HG02763 (cell line): ENCODE data around the gene INHBB.

Source experiments
- ATAC-seq: cut with Tn5 transposase; IDR thresholded peaks from one replicate; pipeline ENCODE4 v1.9.1; 2021; ENCODE audit warnings: mild to moderate bottlenecking, moderate library complexity; ENCODE audit not compliant: unreplicated experiment

The INHBB gene

DNA sequence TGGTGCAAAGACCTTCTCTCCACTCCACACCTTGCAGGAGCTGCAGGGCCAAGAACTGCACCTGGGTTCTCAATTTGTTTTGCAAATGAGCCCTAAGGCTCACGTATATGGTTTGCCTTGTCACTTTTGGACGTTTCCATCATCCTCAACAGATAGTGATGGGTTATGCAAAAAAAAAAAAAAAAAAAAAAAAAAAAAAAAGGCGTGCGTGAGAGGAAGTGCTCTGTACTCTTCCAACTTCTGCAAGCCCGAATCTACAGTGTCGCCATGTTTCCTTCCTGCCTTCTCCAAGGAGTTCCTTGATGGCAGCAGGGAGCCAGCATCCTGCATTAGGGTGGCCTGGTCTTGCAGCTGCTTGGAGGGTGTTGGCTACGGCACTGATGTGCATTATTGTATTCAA, 4.0 kb upstream of the INHBB start:
- ATAC-seq, result no peak

DNA sequence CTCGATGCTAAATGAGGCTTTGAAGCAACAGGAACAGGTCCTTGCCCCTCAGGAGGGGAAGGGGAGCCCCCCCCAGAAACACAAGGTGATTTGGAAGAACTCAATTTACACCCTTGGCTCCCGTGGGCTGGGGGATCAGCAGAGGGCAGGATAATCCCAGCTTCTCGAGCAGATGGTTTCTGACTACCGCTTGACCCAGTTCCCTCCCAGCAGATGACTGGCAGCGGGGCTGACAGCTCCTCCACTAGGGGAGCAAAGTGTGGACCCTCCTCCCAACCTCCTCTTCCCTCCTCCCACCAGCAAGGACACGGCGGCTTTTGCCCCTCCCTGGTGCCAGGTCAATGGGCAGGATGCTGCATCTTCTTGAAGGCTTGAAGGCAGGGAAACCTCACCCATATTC, 3.5 kb upstream of the INHBB start:
- no peak for ATAC-seq

DNA sequence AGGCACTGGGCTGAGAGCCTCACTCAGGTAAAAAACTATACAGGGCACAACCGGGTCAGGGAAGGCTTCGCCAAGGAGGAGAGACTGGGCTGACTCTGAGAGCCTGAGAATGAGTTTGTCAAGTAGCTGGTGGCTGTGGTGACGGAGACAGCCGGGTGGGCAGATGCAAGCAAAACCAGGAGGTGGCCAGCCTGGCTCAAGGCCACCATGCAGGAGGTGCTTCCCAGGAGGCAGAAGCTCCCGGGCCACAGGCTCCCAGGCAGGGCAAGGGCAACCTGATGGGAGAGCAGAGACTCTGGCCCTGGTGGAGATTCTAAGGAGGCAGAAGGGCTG, 2.9 kb upstream of the INHBB start:
- no peak for ATAC-seq

DNA sequence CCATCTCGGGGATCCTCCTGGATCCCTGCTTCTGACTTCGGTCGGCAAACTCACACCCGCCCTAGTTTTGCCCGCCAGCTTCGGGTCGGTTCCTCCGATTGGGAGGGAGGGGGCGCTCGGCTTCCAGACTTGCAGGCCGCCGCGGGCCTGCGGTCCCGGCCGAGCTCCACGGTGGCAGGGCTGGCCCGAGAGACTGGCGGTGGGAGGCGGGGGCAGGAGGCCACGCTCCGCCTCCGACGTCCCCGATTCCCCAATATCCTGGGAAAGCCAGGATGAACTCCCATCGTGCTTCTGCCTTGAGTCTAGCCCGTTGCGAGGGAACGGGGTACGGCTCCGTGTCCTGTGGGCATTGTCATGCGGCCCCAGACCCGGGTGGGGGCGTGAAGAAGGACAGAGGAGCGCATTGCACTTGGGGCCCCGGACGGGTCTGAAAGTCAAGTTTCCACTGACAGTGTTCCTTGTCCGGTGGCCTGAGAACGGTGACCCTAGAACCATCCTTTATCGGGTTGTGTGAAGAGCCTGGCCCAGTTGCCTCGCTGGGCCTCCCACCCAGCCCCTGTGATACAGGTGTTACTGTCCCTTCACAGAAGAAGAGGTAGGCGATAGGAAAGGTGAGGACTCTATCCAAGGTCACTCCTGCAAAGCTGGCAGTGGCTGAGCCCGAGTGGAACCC, 2.4 kb upstream of the INHBB start:
- ATAC-seq, result no peak

DNA sequence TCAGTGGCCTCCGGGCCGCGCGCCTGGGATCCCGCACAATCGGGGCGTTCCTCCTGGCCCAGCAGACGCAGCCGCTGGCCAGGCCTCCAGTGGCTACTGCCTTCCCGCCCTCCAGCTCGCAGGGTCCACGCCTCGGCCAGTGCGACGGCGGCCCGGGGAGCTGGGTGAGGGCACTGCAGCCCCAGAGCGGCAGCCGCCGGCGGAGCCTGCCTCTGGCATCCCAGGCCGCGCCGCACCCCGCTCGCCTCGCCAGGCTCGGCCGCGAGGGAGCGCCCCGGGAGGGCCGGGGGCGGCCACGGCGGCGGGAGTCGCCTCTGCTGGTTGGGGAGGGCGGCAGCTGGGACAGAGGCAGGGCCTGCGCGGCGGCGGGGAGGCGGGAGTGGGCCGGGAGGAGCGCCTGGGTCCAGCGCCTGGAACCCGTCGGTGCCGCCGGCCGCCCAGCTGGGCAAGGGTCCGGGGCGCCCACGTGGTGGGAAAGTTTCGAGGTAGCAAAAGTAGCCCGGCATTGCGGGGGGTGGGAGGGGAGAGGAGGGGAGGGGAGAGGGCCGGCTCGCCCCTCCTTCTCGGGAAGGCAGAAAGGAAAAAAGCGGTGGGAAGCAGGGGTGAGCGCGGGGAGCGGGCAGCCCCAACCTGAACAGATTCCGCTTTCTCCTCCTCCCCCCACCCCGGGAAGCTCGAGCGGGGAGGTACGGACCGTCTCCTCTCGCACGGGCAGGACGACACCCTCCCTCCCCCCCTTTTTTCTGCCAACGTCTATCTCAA, 1.5 kb upstream of the INHBB start:
- no peak for ATAC-seq

DNA sequence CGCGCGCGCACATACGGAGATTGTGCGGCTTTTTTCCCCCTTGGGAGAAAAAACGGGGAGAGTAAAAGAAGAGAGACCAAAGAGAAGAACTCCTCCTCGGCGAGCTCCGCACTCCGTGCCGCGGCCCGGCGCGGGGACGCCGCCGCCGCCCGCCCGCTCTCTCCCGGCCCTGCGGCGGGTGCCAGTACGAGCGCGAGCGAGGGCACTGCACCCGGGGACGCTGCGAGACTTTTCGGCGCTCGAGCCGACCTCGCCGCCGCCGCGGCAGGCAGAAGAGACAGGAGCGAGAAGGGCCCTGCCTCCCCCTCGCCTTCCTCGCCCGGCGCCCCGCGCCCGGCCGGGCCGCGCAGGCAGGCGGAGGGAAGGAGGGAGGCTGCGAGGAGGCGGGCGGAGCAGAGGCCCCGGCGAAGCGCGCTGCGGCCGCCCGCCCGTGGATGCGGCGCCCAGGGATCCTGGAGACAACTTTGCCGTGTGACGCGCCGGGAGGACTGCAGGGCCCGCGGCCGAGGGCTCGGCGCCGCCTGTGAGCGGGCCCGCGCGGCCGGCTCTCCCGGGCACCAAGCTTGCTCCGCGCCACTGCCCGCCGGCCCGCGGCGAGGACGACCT, 857 bp upstream of the INHBB start:
- ATAC-seq, result no peak

DNA sequence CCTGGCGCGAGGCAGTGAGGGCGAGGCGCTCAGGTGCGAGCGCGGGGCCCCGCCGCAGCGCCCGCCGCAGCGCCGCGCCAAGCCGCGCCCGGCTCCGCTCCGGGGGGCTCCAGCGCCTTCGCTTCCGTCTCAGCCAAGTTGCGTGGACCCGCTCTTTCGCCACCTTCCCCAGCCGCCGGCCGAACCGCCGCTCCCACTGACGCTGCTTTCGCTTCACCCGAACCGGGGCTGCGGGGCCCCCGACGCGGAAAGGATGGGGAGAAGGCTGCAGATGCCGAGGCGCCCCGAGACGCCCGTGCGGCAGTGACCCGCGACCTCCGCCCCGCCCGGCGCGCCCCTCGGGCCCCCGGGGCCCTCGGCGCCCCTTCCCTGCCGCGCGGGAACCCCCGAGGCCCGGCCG, 328 bp upstream of the INHBB start:
- ATAC-seq, result no peak

DNA sequence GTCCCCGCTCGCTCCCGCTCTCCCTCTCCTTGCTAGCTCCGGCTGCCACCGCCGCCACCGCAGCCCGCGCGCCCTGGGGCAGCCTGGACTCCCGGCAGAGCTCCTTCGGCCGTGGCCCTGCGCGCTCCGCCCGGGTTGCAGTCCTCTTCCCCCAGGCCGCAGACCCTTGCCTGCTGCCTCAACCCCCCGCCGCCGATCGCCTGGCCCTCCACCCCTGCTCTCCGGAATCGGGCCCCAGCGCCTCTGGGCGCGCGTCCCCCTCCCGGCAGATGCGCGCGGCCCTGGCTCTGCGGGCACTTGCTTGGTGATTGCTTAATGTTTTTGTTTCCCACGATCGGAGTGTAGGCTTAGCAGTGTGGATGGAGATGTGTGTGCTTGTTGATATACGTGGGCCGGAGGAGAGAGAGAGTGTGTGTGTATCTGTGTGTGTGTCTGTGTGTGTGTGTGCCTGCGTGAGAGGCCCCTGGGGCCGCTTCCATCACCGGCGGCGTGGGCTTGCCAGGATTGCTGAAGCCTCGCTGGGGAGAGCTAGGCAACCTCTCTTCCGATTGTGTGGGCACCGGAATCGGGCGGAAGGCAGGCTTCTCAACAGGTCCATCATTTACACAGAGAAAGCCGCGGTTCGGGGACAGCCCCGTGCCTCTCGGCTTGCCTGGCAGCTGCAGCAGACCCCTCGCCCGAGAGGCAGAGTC, 877 bp downstream of the INHBB start:
- ATAC-seq, result no peak

DNA sequence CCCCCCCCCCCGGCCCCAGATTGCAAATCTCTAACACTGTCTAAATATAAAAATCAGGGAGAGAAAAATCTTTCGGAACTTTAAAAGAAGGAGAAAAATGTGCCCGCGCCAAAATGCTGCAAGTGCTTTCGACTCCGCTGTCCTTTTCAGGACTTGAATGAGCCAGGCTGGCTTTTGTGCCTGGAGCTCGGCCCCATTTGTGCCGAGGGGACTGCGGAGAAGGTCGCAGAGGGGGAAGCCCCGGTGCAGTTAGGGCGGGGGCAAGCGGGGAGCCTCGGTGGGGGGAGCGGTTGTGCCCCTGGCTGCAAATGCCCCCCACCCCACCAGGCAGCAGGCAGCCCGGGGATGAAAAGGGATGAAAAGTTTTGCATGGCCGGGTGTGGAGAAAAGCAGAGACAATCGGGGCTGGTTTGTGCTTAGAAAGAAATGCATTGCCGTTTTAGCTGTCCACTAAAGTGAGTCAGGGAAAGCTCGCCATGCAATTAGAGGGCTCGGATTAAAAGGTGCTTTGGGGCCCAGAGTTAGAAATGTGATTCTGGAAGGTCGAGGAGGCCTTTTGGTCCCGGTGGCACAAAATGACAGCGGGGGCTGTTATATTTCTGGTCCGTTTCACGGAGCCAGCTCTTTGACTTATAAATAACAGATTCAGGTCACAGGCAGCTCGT, 1.6 kb downstream of the INHBB start:
- no peak for ATAC-seq

DNA sequence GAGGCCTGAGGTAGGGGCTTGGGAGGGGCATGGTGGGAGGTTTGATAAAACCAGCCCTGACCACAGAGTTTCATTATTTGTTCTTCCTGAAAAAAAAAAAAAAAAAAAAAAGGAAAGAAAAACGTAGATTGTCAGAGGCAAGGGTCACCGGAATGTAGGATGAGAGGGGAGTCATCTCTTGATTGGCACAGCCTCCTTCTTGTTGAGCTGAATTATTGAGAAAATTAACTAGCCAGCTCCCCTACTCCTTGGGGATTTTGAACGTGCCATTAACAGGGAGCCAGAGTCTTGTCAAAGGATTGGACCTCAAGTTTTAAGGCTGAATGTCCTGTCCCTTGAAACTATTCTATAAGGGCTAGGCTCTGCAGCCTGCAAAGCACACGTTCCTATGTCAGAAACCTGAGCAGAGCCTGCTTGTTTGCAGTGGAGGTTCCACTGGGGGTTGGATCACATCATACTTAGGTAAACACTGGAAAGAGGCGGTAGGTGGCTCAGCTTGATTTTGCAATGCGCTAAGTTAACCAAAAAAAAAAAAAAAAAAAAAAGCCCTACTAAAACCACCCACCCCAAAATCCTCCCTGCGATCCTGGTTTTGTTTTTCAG, 2.3 kb downstream of the INHBB start:
- no peak for ATAC-seq

DNA sequence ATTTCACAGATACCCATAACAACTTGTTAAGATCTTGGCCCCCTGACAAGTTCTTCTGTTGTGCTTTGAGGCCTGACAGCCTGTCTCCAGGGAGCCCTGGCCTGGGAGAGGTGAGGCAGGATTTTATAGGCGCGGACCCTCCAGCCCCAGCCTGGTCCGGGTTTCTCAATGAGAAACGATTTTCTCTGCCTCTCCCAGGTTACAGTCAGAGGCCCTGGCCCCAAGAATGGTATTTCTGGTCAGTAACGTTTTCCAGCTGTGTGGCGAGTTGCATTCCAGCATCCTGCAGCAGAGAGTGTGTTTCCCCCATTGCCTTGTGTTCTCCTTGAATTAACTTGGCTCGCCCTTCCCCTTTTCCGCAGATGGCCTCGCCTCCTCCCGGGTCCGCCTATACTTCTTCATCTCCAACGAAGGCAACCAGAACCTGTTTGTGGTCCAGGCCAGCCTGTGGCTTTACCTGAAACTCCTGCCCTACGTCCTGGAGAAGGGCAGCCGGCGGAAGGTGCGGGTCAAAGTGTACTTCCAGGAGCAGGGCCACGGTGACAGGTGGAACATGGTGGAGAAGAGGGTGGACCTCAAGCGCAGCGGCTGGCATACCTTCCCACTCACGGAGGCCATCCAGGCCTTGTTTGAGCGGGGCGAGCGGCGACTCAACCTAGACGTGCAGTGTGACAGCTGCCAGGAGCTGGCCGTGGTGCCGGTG, 3.0 kb downstream of the INHBB start:
- ATAC-seq, result no peak

DNA sequence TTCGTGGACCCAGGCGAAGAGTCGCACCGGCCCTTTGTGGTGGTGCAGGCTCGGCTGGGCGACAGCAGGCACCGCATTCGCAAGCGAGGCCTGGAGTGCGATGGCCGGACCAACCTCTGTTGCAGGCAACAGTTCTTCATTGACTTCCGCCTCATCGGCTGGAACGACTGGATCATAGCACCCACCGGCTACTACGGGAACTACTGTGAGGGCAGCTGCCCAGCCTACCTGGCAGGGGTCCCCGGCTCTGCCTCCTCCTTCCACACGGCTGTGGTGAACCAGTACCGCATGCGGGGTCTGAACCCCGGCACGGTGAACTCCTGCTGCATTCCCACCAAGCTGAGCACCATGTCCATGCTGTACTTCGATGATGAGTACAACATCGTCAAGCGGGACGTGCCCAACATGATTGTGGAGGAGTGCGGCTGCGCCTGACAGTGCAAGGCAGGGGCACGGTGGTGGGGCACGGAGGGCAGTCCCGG, 3.5 kb downstream of the INHBB start:
- ATAC-seq, result no peak

DNA sequence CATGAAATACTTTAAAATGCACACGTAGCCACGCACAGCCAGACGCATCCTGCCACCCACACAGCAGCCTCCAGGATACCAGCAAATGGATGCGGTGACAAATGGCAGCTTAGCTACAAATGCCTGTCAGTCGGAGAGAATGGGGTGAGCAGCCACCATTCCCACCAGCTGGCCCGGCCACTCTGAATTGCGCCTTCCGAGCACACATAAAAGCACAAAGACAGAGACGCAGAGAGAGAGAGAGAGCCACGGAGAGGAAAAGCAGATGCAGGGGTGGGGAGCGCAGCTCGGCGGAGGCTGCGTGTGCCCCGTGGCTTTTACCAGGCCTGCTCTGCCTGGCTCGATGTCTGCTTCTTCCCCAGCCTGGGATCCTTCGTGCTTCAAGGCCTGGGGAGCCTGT, 4.1 kb downstream of the INHBB start:
- no peak for ATAC-seq

DNA sequence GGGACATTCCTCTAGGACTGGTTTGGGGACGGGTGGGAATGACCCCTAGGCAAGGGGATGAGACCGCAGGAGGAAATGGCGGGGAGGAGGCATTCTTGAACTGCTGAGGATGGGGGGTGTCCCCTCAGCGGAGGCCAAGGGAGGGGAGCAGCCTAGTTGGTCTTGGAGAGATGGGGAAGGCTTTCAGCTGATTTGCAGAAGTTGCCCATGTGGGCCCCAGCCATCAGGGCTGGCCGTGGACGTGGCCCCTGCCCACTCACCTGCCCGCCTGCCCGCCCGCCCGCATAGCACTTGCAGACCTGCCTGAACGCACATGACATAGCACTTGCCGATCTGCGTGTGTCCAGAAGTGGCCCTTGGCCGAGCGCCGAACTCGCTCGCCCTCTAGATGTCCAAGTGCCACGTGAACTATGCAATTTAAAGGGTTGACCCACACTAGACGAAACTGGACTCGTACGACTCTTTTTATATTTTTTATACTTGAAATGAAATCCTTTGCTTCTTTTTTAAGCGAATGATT, 4.9 kb downstream of the INHBB start:
- no peak for ATAC-seq

DNA sequence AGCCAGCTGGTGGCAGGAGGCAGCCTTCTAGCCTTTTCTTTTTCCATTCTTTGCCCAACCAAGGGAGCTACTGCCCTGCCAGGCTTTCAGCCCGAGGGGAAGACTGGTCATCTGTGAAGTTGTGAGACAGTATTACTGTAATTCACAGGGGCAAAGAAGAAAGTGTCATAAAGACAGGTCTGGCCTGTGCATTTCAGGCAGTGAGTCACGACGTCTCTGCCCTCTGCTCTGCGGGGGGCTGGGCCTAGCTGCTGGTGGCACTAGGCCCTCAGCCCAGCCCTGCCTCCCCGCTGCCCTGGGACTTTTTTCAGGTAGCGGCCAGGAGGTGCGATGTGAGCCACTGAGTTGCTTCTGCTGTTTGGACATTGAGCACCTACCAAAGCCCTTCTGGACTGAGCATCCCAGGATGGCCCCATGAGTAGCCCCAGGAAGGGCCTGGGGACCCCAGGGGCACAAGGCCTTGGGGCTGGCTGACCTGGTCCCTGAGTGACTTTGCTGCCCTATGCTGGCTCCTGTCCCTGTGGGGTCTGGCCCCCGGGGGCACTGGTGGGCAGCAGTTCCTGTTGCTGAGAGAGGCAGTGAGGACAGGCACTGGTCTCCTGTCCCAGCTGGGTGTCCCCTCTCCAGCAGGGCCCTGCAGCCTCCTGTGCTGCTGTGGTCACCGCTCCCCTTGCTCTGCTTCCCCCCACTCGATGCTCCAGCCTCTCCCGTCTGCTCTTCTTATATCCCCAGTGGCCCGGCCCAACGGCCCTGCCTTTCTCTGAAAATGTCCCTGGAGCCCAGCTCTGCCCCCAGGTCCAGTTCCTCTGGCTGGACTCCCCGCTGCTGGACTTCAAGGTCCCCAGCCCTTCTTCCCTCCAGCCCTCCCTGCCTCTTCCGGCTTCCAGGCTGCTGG, 7.0 kb downstream of the INHBB start:
- ATAC-seq, result no peak

DNA sequence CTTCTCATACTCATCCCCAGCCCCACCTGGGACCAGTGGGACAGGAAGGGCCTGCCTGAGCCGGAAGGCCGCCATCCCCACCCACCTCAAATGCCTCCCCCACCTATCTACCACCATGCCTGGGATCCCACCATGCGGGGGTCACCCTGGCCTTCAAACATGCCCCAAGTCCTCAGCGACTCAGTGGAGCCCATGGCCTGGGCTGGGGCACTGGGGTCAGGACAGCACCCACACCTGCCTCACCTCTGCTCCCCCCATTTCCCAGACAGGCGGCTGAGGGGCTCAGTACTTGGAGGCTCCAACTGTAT, 7.6 kb downstream of the INHBB start:
- ATAC-seq, result no peak

DNA sequence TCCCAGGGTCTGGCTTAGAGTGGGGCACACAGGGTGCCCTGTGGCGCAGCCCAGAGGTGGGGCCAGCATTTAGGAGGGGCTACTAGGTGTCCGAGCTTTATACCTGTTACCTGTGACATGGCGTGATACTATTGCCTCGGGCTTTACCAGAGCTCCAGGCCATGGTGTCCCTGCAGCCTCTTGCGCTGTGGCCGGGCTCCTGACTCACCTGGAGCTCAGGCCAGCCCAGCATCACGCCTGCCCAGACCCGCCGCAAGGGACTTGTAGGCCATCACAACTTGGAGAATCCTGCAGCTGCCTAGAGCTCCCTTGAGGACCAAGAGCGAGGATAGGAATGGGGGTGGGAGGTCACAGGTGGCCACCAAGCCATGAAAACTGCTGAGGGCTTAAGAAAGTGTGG, 8.0 kb downstream of the INHBB start:
- no peak for ATAC-seq

DNA sequence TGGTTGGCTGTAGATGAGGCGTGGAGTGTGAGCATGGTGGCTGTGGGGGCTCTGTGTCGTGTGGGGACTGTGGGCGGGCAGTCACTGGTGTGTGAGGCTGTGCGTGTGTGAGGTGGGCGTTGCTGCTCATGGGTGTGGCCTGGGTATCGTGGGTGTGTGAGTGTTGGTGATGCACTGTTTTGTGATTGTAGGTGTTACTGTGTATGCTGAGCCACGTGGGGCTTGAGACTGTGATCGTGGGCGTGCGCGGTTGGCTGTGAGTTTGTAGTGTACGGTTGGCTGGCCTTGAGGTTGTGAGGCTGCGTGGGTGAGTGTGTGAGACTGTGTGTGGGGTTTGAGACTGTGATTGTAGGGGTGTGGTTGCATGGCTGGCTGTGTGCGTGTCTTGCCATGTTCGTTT, 8.5 kb downstream of the INHBB start:
- no peak for ATAC-seq
